GM12891 (cell line): ENCODE data around the gene OR5D14.

Experiments used
- POLR2A ChIP-seq: IDR thresholded peaks from 2 replicates; pipeline ENCODE4 v1.6.1; 2011; ENCODE audit warnings: low read depth, low read length, control low read depth
- POLR2AphosphoS5 ChIP-seq: IDR thresholded peaks from 2 replicates; pipeline ENCODE4 v1.6.1; 2011; ENCODE audit warnings: low read depth, low read length, control low read depth

GRCh38 chr11:55806248-55806647 lies 10.9 kb downstream of the OR5D14 start:
- TF ChIP-seq POLR2AphosphoS5 (no peak), POLR2A (no peak)
